SK-N-DZ (cell line): ENCODE measurements around the gene CACNA1B.

Experiments
- DNase-seq: peaks from one replicate; pipeline ENCODE4 v3.0.0-alpha.2; 2015; ENCODE audit warnings: low spot score

CACNA1B gene

DNA sequence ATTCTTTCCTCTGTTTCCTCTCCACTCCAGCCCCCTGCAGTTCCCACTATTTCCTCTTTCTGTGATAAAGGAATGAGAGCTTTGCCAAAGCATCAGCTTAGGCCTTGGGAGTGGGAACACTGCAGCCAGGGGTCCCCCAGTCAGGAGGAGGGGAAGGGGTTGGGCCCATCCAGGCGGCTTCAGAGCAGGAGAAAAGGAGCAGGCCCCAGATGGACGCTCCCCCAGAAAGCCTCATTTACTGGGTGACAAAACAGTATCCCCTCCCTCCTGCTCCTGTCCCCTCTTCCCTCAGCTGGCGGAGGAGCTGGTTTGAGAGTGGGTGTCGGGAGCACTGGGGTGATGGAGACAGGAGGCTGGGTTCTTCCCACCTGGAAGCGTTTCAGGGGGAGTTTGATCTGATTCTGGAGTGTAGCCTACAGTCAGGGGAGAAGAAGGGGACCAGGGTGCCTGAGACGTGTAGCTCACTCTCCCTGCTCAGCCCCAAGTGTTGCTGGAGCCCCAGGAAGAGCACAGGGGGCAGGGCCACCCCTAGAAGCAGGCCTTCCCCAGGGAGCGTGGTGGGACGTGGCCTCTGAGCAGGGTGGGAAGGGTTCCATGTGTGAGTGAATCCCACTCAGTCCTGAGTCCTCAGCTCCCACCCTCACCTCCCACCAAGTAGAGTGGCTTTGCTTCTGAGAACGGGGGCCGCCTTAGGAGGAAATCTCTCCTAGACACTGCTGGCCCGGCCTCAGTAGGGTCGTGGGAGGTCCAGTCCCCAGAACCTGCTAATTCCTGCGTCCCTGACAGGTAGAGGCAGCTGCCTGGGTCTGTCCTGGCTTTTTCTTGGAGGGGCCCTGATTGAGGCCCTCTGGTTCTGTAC is 173.1 kb downstream of the CACNA1B start:
- no peak for DNase-seq

DNA sequence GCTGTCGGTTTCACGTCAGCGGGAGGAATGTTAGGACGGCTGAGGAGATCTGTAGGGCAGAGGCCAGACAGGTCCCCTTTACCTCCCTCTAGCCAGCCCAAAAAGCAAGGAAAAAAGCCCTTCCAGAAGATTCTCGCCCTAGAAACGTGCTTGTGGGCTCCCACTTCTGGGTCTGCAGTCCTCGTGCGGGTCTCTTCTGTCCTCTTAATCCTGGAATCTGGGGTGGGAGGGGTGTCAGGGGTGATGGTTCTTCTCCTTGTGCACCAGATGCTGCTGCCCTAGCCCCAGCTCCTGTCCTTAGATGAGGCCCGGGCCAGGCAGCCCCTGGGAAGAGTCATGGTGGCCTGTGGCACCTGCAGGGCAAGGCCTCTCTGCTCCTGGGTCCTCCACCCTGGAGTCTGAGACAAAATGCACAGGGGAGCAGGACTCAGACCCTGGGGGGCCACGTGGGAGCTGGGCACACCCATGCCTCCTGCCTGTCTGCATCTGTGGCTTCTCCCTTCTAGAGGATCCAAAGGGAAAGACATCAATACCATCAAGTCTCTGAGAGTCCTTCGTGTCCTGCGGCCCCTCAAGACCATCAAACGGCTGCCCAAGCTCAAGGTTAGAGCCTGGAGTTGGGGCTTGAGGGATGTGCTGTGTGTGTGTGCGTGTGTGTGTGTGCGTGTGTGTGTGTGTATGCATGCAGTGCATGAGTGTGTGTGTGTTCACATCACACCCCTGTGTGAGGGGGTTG is 174.2 kb downstream of the CACNA1B start:
- no peak for DNase-seq

DNA sequence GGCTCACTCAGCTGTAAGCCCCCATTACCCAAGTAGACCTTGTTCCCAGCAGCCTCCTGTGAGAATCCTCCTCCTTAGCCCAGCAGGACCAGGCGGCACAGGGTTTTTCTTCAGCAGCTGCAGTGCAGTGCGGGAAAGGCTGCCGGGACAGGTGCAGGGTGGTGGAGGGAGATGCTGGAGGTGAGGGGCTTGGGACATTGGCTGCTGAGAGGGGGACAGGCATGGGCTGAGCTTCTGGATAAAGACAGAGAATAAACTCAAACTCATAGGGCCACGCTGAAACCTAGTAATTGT is 174.7 kb downstream of the CACNA1B start:
- DNase-seq, result no peak

DNA sequence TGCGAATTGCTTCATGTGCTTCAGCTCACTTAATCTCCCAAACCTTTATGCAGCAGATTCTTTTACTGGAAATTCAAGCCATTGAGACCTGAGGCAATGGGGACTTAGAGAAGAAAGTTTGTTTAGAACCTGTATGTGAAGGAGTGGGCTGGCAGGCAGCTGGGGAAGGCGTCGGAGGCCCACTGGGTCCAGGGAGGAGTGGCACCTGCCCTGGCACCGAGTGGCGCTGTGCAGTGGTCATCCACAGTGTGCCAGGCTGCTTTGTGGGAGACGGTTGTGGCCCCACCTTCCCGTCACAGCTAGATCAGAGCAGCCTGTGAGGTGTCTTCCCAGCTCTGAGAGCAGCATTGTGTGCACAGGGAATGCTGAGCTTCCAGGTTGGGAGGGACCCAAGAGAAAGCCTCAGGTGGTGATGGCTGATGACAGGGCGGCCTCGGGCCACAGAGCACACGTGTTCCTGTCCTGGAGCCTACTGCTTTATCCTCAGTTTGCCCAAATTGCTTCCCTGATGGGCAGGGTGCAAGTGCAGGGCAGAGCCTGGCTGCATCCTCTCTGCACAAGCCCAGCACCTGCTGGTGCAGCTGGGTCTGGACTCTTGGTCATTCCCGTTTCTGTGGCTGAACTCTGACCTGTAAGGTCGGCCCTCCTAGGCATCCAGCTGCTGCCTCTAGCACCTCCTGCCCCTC is 175.2 kb downstream of the CACNA1B start:
- DNase-seq, result no peak

DNA sequence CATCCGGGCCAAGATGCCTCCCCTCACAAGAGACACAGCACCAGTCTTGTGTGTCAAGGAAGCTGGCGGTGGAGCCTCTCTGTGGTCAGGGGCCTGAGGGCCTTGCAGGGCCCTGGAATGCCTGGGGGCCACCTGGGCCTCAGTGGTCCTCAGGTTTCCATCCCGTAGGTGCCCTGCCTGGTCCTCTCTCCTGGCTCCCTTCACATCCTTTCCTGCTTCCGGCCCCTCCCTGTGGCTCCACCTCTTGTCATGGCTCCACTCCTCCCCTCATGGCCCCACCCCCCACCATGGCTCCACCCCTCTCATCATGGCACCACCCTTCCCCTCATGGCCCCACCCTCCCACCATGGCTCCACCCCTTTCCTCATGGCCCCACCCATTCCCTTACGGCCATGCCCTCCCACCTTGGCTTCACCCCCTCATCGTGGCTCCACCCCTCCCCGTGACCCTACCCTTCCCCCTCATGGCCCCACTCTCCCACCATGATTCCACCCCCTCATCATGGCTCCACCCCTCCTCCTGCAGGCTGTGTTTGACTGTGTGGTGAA is 175.8 kb downstream of the CACNA1B start:
- DNase-seq, result no peak

DNA sequence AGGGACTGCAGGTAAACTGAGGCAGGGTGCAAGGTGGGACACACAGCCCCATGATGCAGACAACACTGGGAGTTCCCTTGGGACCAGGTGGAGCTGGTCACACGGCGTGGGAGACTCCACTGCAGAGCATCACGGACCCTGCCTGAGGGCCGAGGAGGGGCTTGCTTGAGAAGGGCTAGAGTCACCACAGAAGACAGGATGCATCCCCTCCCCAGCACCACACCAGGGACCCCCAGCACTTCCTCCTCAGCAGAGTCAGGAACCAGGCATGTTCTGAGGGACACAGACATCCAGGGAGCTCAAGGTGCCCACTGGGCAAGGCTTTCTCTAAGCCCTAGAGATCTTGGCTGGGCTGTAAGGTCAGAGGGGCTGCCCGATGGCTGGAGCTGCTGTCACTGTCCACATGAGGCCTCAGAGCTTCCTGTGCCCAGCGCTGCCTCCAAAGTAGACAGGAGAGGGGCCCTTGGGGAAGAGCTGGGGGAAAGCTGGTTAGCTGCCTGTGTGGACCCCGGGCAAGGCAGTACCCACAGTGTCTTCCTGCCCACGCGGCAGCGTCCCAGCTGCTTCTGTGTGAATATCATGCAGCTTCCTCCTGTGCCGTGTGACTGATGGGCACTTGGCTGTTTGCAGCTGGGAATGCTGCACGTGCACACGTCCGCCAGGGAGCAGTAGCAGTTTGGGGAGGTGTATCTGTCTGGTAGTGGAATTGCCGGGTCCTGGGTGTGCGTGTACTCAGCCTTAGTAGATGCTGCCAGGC is 176.6 kb downstream of the CACNA1B start:
- DNase-seq, result no peak

DNA sequence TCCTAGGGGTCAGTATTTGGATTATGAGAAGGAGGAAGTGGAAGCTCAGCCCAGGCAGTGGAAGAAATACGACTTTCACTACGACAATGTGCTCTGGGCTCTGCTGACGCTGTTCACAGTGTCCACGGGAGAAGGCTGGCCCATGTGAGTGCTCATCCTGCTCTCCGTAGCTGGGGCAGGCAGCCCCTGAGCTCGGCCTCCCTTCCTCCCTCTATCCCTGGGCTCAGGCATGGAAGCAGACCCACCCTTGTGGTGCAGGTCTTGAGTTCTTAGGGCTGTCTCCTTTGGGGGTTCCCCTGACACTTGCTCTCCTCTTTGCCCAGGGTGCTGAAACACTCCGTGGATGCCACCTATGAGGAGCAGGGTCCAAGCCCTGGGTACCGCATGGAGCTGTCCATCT is 180.1 kb downstream of the CACNA1B start:
- no peak for DNase-seq

DNA sequence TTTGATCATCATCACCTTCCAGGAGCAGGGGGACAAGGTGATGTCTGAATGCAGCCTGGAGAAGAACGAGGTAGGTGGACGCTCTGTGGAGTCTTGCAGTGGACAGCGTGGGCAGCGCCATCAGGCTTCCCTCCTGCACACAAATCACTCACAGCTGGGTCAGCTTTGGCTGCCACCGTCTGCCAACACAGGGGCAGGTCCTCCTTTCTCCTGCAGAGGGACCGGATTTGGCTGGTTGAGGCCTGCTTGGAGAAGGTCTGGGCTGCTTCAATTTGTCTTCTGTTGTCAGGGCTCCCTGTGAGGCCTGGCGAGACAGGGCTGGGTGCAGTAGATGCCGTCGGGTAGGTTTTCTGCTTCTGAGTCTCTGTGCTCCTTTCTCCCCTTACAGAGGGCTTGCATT is 180.6 kb downstream of the CACNA1B start:
- no peak for DNase-seq

DNA sequence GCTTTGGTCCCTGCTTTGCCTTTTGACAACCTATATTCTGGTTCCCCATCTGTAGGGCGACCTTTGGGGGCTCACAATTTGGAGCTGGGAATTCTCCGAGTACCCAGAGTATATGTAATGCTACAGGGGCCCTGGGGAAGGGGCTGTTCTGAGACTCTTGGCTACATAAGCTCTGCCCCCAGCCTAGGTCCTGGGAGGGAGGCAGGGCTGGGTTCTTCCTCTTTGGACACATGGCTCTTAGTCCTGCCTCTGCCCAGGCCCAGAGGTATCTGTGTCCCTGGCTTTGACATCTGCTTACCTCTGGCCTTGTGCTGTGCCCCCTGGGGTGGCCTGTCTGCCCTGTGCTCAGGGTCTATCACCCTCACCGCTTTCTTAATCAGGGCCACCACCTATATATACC is 181.6 kb downstream of the CACNA1B start:
- DNase-seq, result no peak

DNA sequence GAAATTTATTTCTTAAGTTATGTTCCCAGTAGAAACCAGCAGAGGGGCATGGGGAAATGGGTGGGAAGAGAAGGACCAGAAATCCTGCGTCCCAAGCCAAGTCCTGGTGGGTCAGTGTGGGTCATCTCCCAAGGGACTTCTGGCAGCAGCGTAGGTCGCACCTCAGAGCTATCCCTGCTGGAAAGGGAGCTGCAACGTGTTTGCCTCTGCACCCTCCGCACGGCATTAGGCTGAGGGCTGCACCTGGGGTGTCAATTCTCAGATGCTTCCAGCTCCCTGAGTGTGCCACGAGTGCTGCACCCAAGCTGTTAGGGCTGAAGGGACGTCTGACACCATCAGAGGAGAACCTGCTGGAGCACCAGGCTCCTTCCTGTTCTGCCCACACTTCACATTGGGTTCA is 182.8 kb downstream of the CACNA1B start:
- no peak for DNase-seq

DNA sequence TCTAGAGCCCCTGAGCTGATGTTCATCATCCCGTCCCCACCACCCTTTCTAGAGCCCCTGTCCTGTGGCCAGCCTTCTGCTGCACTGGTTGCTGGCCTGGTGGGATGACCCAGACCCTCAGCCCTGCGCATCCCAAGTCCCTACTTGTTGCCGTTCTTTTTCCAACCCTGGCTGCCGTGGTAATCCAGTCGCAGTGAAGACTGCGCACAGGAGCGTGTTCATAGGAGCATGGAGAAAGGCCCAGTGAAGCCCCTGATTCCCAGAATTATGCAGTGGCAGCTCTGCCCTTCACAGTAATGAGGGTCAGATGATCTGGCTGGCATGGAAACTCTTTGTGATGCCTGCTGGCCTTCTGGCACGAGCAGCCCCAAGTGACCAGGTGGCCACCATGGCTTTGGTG is 183.3 kb downstream of the CACNA1B start:
- no peak for DNase-seq

DNA sequence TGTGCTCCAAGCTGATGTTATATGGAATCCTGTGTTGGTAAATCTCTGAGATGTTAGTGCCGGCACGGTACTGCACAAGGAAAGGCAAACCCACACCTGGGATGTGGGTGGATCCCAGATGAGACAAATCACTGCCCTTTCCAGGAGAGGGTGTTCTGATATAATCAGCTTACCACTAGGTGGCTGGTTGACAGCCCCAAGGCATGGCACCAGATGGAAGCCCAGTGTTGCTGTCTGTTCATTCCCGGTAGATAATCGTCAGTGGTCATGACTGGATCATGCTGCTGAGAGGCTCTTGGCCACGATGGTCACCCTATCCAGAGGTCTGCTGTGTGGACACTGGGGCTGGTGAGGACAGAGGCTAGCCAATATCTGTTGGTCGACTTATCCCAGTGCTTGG is 184.0 kb downstream of the CACNA1B start:
- no peak for DNase-seq

DNA sequence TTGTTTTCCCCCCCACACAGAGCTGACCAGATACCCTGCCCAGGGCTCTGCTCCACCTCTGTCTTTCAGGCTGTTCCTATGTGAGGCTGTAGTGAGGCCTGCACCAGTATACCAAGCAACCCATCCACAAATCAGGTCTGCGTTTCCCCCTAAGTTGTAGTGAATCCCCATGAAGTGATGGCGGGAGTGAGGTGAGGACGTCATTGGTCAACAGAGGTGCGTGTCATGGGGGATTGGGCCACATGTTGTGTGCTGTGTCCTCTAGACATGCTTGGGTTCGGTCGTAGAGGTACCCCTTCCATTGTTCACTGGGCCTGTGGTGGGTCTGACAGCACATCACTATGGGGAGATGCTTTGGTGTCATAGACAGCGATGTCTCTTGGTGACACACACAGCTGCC is 184.6 kb downstream of the CACNA1B start:
- DNase-seq, result no peak

DNA sequence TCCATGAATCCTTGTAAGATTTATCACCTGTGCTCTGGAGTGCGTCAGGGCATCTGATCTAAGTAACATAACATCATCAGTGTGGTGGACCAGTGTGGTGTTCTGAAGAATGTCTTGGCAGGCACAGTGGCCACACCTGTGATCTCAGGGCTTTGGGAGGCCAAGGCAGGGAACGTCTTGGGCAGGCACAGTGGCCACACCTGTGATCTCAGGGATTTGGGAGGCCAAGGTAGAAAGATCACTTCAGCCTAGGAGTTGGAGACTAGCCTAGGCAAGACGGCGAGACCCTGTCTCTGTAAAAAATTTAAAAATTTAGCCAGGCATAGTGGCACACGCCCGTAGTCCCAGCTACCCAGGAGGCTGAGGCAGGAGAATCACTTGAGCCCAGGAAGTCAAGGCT is 185.5 kb downstream of the CACNA1B start:
- DNase-seq, result no peak

DNA sequence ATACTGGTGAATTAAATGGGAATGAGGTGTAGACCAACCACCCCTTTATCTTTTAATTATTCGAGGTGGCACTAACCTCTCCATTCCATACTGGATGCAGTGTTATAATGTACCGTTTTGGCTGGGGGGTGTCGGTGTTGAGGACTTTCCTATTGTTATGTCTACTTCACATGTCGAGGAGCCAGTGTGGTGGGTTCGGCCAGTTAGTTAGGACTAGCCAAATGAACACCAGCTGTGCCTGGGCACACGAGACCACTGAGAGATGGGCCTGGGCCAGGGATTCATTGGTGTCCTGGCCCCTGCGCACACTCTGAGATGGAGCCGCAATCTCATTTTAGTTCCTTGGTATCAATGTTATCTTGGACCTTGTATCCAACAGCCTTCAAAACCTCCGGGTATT is 186.2 kb downstream of the CACNA1B start:
- DNase-seq, result no peak

DNA sequence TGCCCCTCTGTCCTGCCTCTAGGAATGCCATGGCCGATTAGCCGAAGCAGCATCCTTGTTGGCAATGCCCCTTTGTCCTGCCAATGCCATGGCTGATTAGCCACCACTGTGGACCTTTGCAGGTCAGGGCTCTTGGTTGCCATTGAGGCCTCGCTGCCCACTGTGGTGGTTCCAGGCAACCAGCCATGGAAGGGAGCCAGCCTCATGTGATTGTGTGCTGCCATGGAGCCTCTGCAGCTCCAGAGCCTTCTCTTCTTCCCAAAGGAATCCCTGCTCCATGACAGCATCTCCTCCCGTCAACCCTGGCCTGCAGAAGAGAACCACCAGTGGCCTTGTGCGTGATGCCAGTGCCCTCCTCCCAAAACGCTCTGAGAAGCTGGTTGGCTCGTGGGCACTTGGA is 187.0 kb downstream of the CACNA1B start:
- DNase-seq, result no peak

DNA sequence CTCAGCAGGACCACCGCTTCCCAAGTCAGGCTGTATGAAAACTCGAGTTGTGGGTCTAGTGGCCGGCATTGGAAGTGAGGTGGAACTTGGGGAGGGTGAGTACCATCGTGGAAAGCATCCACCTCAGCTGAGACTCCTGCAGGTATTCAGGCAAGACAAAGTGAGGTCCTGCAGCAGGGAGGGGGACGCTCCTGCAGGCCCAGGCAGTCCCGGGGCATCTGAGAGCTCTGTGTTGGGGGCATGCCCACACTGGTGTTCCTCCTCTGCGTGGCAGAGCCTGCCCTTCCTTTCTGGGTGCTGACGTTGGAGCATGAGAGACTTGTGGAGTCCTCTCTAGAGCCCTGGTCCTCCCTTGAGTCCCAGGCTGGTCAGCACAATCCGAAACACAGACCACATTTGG is 187.7 kb downstream of the CACNA1B start:
- DNase-seq, result no peak

DNA sequence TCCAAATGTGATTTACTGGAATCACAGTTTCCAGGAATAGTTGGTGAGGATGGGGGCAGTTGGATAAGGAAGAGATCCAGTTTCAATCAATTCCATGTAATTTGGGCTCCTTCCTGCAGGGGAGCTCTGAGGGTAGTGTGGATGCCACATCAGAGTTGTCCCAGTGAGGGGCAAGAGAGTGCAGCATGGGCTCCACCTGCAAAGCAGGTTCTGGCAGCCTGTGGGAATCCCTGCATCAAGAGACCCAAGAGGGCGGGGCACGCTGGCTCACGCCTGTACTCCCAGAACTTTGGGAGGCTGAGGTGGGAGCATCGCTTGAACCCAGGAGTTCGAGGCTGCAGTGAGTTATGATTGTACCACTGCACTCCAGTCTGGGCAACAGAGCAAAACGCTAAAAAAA is 188.5 kb downstream of the CACNA1B start:
- DNase-seq, result no peak

DNA sequence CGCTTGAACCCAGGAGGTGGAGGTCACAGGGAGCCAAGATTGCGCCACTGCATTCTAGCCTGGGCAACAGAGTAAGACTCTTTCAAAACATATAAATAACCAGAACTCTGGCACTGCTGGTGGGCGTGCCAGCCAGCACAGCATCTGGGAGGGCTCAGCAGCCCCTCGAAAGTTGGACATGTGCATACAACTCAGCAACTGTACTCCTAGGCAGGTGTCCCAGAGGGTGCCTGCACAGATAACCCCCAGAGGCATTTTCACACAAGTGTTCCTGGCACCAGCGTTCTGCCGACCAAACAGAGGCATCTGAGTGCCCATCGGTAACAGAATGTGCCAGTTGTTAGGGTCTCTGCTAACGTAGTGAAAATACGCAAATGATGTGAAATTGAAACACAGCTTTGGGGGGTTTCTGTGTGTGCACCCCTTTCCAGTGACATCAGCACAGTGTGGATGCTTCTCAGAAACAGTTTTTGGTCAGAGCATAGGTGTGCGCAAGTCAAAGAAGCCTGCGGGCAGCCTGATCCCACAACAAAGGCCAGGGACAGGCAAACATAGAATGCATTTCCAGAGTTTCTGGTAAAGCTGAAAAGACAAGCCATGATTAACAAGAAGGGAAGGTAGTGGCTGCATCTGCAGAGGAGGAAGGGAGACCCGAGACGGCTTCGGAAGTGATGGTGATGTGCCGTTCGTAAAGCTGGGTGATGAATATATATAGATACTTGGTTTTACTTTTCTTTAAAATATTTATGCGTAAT is 190.2 kb downstream of the CACNA1B start:
- no peak for DNase-seq

DNA sequence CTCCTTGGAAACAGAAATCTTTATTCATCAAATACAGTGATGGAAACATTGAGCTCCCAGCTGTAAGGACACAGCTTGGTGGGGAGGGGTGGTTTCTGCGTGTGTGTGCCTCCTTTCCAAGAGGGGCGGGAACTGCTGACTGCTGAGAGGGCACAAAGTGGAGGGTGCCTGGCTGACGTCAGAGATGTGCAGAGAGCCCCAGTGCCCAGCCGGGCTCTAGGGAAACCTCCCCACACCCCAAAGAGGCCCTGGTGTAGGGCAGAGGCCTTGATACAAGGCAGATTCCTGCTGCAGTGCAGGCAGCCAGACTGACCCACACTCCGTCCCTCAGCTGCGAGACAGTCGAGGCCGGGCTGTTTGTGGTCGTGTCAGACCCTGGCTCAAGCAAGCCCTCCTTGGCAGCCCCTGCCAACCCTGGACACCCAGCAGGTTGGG is 191.0 kb downstream of the CACNA1B start:
- DNase-seq, result no peak
